H4 (cell line): ENCODE results near the gene CCT6A. TPM values are rescaled to one million over a fixed set of nuclear protein-coding genes. Genes with fewer than 3 reads are reported as not detected.
"Not testable (repeated sequence)": the region's sequence is repeated elsewhere in the genome, so short reads cannot be mapped to it uniquely, and the experiment has no call there.

ENCODE experiments used
- DNase-seq: peaks from one replicate; pipeline ENCODE4 v3.0.0-alpha.2; 2015; ENCODE audit warnings: low spot score
- total RNA-seq: library from RNA; depleted of rRNA; stranded (reverse); fragments of >200 nt; shearing (Covaris generic); gene quantifications from 2 replicates; pipeline ENCODE4 v1.2.3, GENCODE V29; 2014; rRNA removed

The CCT6A gene
- 598 and 709 TPM in 2 replicates for total RNA-seq

- peak; percentile 100 for DNase-seq
These were observed at the start of gene CCT6A, which contains the start of gene PSPH for GRCh38 chr7:56051339-56052191. CCT6A (plus strand) TSS chr7:56051765; CDS start chr7:56051849, 84 bp downstream. PSPH (minus strand) TSS chr7:56051444; CDS start chr7:56021212, 30,232 bp downstream.

DNA sequence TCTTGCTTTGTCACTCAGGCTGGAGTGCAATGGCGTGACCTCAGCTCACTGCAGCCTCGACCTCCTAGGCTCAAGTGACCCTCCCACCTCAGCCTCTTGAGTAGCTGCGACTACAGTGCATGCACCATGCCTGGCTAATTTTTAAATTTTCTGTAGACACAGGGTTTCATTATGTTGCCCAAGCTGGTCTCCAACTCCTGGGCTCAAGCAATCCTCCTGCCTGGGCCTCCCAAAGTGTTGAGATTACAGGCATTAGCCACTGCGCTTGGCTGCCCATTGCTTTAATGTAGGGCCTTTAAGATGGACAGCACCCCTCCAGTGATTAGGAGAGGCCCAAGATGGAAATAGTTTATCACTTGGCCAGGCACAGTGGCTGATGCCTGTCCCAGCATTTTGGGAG lies 47.8 kb upstream of the CCT6A start:
- DNase-seq = no peak

- no peak for DNase-seq
These were observed 44.4 kb upstream of the CCT6A start for GRCh38 chr7:56007167-56007652.

DNA sequence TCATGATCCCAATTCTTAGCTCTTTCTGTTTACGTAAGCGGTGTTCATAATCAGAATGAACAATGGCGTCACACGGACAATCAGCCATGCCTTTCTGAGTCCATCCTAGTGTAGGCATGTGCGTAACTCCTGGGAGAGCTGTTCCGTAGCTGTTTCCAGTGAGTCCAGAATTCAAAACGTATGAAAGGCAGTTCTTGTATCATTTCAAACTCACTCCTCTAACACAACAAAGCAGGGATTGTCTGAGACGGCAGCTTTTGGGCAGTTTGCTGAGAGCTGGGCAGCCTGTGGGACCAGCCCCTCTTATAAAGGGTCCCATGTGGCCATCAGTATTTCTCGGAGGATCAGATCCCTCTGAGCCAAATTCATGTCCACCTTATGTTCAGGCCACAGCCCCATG lies 43.7 kb upstream of the CCT6A start:
- no peak for DNase-seq

DNA sequence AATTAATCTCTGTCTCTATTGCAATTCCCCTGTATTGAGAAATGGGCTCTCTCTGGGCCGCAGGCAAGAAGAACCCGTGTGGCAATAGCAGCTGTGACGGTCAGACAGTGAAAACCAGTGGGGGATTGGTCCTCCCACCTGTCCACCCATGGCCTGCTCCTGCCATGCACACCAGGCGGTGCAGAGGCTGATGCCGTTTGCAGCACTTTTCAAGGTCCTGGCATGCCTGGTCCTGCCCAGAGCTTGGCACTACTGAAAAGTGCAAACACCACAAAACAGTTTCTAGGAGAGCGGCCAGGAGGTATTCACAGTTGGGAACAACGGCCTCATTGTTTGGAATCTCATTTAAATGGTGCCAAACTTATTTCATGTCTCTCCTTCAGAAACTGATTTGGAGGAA lies 41.9 kb upstream of the CCT6A start:
- no peak for DNase-seq

- not testable (repeated sequence) for DNase-seq
These were observed 34.5 kb upstream of the CCT6A start for GRCh38 chr7:56017015-56017414.

GRCh38 chr7:56019501-56019900 lies 32.1 kb upstream of the CCT6A start:
- no peak for DNase-seq

GRCh38 chr7:56023500-56023899 lies 28.1 kb upstream of the CCT6A start:
- DNase-seq = no peak

- no peak for DNase-seq
These were observed 25.0 kb upstream of the CCT6A start for GRCh38 chr7:56026538-56026937.

DNA sequence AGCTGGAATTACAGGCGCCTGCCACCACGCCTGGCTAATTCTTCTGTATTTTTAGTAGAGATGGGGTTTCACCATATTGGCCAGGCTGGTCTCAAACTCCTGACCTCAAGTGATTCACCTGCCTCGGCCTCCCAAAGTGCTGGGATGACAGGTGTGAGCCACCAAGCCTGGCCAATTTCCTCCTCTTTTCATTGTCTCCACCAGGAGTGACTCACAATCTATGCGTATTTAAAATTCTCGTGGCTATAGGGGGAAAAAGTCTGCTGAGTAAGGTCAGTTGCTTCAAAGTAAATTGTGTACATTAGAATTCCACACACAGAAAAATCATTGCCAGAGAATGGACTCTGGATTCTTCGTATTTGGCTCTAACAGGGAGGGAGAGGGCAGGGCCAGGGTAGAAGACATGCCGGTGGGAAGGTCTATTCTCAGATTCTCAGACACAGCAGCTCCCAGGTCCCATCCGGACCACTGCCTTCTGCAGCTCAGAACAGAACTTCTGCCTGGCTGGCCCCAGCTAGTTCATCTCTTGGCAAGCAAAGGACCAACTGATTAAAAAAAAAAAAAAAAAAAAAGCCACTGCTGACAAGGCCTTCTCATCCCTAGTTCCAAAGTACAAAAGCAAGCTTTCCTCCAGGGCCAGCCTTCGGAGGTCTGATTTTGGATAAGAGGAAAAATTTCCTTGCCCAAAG lies 22.5 kb upstream of the CCT6A start:
- no peak for DNase-seq

GRCh38 chr7:56030340-56030739 lies 21.2 kb upstream of the CCT6A start:
- DNase-seq = no peak

DNA sequence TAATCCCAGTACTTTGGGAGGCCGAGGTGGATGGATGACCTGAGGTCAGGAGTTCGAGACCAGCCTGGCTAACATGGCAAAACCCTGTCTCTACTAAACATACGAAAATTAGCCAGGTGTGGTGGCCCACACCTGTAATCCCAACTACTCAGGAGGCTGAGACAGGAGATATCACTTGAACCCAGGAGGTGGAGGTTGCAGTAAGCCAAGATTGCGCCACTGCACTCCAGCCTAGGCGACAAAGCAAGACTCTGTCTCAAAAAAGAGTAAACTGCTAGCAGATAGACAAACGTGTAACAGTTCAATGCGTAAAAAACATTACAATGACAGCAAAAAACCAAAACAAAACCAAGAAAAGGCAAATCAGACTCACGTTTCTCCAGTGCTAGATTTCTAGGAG lies 20.0 kb upstream of the CCT6A start:
- not testable (repeated sequence) for DNase-seq

DNA sequence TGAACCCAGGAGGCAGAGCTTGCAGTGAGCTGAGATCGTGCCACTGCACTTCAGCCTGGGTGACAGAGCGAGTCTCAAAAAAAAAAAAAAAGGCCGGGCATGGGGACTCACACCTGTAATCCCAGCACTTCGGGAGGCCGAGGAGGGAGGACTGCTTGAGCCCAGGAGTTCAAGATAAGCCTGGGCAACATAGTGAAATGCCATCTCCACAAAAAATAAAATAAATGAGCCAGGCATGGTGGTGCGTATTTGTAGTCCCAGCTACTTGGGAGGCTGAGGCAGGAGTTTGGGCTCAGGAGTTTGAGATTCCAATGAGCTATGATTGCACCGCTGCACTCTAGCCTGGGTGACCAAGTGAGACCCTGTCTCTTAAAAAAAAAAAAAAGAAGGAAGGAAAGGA lies 19.0 kb upstream of the CCT6A start:
- DNase-seq = not testable (repeated sequence)

DNA sequence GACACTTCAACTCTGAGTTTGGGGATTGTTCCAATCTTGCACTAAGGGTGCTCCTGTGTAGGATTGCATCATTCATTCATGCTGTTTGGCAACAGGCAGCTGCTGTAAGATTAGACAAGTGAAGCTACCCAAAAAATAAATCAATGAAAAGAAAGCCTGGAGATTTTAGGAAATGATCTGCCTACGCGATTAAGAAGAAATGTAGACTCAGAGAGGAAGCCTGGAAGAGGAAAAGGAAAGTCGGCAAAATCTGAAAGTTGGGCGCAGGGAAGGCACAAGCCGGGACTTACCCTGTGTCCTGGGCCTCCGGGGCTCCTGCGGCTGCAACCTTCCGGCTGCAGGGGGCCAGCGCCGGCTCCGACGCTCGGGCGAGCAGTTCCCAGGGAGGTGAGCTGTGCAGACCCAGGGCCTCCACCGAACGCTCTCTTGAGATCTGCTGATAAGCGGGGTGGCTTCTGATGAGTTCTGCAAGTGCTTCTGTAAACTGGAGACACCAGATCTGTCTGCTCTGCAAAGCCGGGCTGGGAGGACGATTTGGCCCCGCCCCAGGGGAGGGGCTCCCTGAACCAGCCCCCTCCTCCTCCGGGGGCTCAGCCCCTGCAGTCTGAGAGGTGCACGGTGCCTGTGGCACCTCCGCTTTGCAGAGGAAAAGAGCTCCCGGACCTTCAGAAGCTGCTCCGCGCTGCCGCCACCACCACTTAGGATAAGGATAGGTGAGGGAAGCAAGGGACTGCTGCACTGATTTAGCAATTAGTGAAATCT lies 17.7 kb upstream of the CCT6A start:
- DNase-seq = peak; percentile 64

- DNase-seq = no peak
These were observed 10.8 kb upstream of the CCT6A start for GRCh38 chr7:56040730-56041129.

GRCh38 chr7:56045758-56046157 lies 5.8 kb upstream of the CCT6A start:
- DNase-seq = not testable (repeated sequence)

GRCh38 chr7:56046721-56047445 lies 4.7 kb upstream of the CCT6A start:
- DNase-seq = peak; percentile 58

- DNase-seq = not testable (repeated sequence)
These were observed 4.0 kb upstream of the CCT6A start for GRCh38 chr7:56047446-56048116.

- no peak for DNase-seq
These were observed 3.3 kb upstream of the CCT6A start for GRCh38 chr7:56048245-56048644.

DNA sequence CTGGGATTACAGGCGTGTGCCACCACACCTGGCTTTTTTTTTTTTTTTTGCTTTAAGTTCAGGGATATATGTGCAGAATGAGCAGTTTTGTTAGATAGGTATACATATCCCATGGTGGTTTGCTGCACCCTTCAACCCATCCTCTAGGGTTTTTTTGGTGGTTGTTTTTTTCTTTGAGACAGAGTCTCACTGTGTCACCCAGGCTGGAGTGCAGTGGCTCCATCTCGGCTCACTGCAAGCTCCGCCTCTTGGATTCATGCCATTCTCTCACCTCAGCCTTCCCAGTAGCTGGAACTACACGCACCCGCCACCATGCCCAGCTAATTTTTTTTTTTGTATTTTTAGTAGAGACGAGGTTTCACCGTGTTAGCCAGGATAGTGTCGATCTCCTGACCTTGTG lies 2.8 kb upstream of the CCT6A start:
- peak; percentile 45 for DNase-seq

DNA sequence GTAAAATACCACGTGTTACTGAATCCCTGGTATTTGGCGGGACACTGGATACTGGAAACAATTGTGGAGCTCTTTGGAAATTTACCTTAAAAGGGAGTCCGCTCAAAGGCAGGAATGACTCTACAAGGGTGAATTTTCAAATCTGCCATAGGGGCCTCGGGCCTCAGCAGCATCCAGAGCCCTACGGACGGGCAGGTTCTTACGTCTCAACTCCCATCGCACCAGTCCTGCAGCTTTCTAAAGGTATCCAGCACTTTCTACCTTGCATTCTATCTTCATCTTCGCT lies 569 bp upstream of the CCT6A start:
- DNase-seq = no peak
